ENCODE data around the gene MFSD1.
A peak's percentile ranks its signal among the peaks of the same experiment; 100 is the strongest.

The MFSD1 gene, protein sequence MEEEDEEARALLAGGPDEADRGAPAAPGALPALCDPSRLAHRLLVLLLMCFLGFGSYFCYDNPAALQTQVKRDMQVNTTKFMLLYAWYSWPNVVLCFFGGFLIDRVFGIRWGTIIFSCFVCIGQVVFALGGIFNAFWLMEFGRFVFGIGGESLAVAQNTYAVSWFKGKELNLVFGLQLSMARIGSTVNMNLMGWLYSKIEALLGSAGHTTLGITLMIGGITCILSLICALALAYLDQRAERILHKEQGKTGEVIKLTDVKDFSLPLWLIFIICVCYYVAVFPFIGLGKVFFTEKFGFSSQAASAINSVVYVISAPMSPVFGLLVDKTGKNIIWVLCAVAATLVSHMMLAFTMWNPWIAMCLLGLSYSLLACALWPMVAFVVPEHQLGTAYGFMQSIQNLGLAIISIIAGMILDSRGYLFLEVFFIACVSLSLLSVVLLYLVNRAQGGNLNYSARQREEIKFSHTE

DNA sequence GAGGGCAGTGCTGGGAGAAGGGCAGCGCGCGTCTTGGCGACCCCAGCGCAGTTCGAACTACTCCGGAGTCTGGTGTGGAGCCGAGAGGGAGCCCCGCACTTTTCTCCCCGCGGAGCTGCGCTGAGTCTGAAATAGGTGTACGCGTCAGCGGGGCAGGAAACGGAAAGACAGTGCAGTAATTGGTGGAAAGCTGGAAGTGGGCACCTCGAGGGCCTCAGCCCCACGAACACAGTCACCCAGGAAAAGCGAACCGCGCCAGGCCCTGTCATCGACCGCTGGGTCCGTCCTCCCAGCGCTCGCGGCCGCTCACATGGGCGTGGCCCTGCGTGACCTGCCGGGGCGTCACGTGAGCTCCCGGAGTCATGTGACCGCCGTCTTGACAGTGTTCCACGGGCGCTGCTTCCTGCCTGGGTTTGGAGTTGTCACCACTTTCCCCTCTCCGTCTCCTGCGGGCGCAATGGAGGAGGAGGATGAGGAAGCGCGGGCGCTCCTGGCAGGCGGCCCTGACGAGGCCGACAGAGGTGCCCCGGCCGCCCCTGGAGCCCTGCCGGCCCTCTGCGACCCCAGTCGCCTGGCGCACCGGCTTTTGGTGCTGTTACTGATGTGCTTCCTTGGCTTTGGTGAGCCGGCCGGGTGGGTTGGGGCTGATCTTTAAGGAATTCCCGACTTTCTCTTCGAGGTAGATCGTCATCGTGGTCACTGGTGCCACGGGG is at the start of gene MFSD1:
Gene MFSD1 (plus strand): TSS at position 359 of the 713 bp plus-strand sequence. CDS start 99 bp downstream, at position 458.
- DNase-seq: peak; percentile 84

- DNase-seq: no peak
Measured at GRCh38 chr3:158753854-158754253, 48.0 kb upstream of the MFSD1 start.

DNA sequence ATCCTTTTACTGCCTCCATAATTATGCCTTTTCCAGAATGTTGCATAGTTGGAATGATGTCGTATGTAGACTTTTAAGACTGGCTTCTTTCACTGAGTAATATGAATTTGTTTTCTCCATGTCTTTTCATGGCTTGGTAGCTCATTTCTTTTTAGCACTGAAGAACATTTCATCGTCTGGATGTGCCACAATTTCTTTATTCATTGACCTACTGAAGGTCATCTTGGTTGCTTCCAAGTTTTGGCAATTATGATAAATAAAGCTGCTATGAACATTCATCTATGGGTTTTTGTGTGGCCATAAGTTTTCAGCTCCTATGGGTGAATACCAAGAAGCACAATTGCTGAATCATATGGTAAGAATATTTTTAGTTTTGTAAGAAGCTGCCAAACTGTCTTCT is 46.4 kb upstream of the MFSD1 start:
- no peak for DNase-seq

DNA sequence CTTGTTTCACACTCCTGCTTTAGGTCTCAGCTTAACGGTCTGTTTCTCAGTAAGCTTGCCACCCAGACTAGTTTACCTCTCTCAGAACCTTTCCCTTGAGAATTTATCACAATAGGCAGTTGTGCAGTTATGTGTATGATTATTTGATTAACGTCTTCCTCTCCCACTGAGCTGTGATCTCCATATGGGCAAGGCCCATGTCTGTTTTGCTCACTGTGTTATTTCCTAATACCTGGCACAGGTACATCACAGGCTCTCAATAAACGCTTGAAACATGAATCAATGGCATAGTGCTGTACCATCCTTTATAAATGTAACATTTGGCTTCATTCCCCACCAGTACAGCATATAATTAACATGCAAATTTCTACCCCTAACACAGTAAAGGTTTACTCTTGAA is 40.5 kb upstream of the MFSD1 start:
- DNase-seq: no peak

DNA sequence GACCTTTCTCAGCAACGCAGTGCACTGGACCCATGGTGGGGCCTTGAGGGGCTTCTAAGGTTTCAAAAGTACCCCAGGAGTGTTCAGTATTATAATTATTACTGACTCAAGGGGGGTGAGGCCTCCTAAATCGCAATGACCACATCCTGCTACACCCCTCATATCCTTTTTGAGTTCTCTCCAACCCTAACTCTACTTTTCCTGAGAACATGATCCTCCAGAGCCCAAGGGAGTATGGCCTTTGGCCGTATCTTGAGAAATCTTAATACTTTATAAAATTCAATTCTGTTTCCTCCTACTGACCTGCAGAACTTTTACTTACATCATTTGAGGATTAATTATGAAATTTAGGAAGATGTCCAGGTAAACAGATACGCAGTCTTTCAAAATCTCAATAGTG is 39.2 kb upstream of the MFSD1 start:
- DNase-seq: no peak

DNA sequence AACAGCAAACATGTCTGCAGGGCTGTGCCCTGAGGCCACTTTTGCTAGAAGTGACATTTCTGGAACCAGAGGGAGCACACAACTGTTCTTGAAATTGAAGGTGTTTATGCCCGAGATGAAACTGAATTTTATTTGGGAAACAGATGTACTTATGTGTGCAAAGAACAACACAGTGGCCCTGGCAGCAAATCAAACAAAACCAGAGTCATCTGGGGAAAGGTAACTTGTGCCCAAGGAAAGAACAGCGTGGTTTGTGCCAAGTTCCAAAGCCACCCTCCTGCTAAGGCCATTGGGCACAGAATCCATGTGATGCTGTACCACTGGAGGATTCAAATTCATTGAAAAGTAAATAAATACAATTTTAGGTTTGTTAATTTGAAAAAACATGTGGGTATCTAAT is 38.4 kb upstream of the MFSD1 start:
- no peak for DNase-seq

- DNase-seq: no peak
Measured at GRCh38 chr3:158765518-158766205, 36.2 kb upstream of the MFSD1 start.

DNA sequence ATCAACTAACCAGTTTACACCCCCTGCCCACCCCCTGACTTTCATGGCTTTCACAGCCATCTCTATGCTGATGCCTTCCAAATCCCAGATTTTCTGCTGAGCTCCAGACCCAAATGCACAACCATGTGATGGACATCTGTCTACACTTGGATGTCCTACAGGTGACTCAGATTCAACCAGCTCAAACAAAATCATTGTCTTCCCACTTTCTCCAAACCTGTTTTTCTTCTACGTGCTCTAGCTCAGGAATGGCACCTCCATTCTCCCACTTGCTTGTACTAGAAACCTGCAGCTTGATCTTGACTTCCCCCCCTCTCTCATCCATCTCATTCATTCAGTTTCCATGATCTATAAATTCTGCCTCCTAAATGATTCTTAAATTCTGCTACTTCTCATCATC is 35.5 kb upstream of the MFSD1 start:
- no peak for DNase-seq

DNA sequence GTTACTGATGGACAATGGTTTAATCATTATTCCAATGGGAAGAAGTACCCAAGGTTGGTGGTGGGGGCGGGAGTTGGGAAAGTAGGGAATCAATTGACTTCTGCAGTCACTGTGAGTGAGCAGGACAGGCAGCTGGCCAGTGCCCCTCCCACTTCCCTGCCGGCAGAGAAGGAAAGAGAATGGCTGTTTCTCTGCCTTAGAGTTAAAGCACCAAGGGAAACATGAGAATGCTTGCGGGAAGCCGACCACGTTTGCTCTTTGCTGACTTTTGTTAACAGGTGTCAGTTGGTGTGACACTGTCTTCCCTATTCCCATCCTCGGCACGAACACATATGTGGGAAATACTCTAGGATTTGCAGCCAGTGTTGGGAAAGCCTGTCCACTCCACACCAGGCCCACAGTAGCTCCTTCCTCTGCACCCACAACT is 33.5 kb upstream of the MFSD1 start:
- DNase-seq: no peak

- DNase-seq: no peak
Measured at GRCh38 chr3:158768881-158769543, 32.8 kb upstream of the MFSD1 start.

DNA sequence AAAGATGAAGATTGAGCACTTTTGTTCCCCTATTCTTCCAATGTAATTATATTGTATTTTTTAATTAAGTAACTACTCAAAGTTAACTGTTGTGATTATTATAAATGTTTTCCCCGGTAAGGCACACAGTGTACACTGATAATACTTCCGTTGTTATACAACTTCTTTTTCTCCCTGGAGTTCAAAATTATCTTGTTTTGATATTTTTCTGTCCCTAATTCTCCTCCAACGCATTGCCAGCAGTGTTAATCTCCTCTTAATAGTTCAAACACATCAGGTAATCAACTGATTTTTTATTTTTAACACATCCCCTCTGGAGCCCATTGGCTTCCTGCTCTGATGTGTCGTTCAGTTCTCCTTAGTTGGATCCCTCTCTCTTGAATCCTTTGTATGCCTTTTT is 32.3 kb upstream of the MFSD1 start:
- DNase-seq: no peak

DNA sequence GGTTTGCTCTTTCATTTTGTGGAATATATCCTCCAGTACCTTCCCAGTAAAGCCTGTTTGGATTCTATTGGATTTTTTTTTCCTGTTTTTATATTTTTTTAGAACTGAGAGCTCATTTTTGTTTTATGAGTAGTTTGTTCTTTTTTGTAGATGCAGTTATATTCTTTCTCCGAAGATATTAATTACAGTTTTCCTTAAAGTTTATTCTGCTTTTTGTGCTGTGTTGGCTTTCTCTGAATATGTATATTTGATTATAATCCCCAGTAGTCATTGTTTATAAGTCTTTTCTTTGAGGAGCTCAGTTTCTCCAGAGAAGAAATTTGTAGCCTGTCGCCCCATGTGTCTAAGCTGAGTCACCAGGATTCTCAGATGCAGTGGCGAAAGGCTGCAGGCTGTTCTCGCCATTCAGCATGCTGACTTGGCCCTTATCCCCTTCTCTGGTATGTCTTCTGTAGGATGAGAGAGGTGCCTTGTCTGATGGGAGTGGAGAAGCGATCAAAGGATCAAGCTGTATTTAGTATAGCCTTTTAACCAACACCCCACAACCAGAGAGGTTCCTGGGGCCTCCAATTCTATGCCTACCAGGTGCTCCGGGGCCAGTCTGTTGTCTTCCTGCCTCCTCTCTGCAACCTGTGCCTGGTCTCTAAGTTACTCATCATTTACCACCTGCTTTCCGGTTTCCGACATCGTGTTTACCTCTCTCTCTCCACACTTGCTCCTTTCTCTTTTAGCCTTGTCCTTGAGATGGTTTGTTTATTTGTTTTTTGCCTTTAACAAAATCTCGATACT is 31.7 kb upstream of the MFSD1 start:
- no peak for DNase-seq

DNA sequence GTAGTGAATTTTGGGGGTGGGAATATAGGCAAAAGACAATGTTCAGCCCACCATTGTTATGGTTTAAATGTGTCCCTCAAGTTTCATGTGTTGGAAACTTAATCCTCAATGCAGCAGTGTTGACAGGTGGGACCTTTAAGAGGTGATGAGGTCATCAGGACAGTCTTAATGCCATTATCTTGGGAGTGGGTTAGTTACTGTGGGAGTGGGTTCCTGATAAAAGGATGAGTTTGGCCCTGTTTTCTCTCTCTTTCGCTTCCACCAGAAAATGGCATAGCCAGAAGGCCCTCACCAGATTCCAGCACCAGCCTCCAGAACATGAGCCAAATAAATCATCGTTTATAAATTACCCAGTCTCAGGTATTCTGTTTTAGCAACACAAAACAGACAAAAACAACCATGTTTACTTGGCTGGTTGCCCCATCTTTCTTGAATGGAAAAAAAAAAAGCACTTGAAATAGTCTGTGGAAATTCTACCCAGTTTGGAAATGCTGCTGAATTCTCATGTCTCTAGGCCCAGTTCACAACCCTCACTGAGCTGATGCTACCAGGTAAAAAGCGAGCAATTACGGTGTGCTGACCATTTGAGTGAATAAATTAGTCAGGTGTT is 31.0 kb upstream of the MFSD1 start:
- no peak for DNase-seq

DNA sequence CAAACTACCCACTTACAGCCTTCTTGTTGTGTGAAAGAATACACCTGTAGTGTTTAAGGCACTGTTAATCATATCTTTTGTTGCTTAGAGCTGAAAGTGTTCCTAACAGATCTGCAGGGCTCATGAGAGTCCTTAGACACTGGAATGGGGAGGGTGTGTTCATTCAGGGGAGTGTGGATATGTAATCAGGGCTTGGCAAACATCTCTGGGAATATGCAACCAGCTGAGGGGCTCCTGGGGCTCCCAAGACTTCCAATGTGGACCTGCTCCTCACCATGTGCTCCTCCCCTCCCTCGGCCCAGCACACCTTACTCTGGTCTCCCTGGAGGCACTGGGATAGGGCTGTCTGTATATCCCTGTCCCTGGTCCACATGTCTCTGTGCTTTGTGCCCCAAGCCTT is 30.3 kb upstream of the MFSD1 start:
- no peak for DNase-seq

- DNase-seq: no peak
Measured at GRCh38 chr3:158771982-158772381, 29.9 kb upstream of the MFSD1 start.

- no peak for DNase-seq
Measured at GRCh38 chr3:158773166-158773565, 28.7 kb upstream of the MFSD1 start.

GRCh38 chr3:158773845-158774830 is 27.7 kb upstream of the MFSD1 start:
- DNase-seq: no peak

- no peak for DNase-seq
Measured at GRCh38 chr3:158774965-158775364, 26.9 kb upstream of the MFSD1 start.

GRCh38 chr3:158775426-158776410 is 26.1 kb upstream of the MFSD1 start:
- DNase-seq: no peak

Data from stimulated activated CD4-positive, alpha-beta T cell treated with anti-CD3 and anti-CD28 coated beads, Interleukin-12 subunit alpha, Interleukin-12 subunit beta, amount 100 ng/mL, for 4 hours (primary cell).